HG03432 (cell line): ENCODE results near the gene MARS1.
"Not testable (repeated sequence)": the region's sequence is repeated elsewhere in the genome, so short reads cannot be mapped to it uniquely, and the experiment has no call there.

ENCODE experiments used
- ATAC-seq: cut with Tn5 transposase; IDR thresholded peaks from one replicate; pipeline ENCODE4 v1.9.1; 2021; ENCODE audit warnings: mild to moderate bottlenecking, moderate library complexity; ENCODE audit not compliant: unreplicated experiment

The MARS1 gene

DNA sequence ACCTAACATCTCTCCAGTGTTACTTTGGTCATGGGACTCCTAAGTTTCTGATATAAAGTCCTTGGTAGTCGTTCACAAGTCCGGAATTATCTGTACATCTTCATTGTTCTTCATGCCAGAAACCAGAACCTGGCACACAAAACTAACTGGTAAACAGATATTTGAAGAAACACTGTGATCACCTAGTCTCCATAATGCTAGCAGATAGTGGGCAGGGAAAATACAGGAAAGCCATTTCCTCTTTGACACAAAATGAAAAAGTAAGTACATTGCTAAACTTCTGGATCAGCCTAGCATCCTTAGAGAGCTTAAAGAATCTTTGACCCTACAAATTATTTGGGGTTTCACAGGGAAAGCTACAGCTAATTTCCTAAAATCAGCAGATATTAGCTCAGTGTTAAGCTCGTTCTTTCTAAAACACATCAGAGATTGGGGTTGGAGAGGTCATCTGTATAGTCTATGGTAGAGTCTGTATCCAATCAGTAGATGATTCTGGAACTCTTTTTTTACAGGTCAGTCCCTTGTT is 27.6 kb downstream of the MARS1 start:
- ATAC-seq: no peak

DNA sequence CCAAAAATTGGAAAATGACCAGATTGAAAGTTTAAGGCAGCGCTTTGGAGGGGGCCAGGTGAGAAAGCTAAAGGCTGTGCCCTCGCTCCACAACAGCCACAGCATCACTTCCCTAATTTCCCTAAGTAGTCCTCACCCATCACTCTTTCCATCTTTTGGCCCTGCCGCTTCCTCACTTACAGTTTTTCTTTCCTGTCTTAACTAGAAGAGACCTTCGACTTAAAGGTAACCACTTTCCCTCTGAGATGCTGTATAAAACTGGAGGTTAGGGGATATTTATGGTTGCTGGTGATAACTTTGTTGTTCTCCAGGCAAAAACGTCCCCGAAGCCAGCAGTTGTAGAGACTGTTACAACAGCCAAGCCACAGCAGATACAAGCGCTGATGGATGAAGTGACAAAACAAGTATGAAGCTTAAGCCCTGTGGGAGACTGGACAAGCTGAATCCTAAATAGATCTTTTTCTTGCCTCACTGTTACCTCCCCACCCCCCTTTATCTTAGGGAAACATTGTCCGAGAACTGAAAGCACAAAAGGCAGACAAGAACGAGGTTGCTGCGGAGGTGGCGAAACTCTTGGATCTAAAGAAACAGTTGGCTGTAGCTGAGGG is 28.2 kb downstream of the MARS1 start:
- ATAC-seq: no peak

DNA sequence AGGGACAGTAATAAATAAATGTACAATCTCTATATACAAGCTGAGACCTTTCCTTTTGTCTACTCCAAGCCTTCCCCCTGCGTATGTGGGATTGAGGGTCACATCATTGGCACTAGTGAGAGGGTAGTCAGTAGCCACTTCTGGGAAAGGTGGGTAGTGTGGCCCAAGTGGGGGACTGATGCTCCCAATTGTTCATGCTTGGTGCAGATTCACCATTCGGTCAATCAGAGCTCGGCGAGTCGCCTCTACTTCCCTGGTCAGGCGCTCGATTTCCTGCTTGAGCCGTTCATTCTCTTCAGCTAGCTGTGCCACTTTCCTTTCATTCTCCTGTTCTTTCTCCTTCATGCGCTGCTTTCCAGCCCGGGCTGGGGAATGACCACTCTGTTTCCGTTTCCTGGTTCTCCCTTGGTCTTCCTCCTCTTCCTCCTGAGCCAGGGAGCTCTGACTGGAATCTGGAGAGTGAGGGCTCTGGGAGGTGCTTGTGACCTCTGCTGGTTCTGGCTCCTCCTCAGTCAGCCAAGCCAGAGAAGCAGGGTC is 28.8 kb downstream of the MARS1 start:
- no peak for ATAC-seq

DNA sequence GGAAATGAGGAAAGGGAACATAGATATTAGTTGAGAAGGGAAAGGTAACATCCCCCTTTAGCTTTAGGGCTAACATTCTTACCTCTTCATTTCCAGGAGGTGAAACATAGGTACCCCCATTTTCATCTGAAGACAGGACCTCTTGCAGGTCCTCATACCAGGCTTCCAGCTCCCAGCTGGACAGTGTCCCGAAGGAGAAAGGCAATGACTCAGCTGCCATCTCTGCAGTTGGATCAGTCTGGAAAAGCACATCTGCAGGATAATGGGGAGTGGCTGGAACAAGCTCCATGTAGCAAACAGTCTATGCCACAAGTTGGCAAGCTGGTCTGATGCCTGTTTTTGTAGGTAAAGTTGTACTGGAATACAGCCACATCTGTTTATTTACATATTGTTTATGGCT is 29.3 kb downstream of the MARS1 start:
- ATAC-seq: no peak

DNA sequence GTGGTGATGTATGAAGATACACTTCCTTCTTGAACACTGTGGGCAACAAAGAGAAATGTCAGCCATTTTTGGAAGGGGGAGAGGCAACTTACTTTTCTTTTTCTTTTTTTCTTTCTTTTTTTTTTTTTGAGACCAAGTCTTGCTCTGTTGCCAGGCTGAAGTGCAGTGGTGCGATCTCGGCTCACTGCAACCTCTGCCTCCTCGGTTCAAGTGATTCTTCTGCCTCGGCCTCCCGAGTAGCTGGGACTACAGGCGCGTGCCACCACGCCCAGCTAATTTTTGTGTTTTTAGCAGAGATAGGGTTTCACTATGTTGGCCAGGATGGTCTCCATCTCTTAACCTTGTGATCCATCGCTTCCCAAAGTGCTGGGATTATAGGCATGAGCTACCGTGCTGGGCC is 29.9 kb downstream of the MARS1 start:
- not testable (repeated sequence) for ATAC-seq

DNA sequence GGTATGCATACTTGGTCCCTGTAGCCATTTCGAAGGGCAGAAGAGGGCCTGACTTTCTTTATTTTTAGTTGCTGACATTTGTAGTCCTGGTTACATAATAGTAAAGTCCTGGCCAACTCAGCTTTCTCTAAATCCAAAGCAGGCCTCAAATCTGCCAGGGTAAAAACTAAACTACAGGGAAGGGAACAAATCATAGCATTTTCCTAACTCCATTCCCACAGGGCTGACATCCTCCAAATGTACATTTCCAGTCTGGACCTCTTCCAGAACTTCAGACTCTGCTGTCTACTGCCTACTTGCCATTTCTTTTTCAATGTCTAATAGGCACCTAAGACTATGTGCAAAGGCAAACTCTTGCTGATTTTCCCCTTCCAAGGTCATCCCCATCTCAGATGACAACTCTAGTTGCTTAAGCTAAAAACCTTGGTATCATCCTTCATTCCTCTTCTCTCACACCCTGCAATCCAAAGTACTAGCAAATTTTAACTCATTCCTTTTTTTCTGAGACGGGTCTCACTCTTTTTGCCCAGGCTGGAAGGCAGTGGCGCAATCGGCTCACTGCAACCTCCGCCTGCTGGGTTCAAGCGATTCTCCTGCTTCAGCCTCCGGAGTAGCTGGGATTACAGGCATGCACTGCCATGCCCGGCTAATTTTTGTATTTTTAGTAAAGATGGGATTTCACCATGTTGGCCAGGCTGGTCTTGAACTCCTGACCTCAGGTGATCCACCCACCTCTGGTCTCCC is 30.5 kb downstream of the MARS1 start:
- no peak for ATAC-seq

DNA sequence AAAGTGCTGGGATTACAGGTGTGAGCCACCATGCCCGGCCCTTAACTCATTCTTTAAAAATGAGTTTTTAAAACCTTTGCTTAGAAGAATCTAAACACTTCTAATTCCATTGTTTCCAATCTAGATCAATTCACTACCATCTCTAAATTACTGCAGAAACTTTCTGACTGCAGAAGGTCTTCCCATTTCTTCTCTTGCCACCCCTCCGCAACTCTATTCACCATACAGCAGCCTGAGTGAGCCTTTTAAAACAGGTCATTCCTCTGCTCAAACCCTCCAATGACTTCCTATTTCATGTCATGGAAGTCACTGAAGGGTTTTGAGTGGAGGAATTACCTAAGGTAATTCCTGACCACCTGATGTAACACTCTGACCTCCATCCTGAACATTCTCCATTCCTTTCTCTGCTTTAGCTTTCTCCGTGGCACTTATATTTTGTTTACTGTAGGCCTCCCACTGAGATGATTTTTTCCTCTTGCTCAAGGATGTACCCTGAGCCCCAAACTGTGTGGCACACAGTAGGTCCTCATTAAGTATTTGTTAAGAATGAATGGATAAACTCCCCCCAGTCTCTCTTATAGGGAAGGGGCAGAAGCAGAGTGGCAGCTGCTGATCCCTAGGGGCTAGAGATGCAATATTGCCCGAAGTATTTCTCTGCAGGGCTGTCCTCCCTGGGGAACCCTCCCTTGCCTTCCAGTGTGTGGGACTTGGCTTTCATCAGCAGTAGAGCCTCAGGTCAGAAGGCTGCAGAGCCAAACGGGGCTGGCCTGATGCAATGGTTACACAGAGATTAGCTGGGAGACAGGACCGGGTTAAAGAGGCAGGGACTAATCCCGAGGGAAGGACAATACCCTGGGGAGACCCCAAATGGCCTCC is 31.3 kb downstream of the MARS1 start:
- no peak for ATAC-seq

DNA sequence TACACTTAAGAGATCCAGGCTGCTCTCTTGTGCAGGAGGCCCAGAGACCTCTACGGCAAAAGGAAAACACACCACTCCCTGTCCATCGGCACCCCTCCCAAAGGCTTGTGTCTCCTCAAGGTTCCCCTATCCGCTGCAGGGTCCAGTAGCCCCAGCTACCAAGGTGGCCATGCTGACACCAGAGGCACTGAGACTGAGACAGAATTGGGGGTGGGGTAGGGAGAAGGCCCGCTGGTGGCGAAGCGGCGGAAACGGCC is 31.9 kb downstream of the MARS1 start:
- ATAC-seq: peak; percentile 2

DNA sequence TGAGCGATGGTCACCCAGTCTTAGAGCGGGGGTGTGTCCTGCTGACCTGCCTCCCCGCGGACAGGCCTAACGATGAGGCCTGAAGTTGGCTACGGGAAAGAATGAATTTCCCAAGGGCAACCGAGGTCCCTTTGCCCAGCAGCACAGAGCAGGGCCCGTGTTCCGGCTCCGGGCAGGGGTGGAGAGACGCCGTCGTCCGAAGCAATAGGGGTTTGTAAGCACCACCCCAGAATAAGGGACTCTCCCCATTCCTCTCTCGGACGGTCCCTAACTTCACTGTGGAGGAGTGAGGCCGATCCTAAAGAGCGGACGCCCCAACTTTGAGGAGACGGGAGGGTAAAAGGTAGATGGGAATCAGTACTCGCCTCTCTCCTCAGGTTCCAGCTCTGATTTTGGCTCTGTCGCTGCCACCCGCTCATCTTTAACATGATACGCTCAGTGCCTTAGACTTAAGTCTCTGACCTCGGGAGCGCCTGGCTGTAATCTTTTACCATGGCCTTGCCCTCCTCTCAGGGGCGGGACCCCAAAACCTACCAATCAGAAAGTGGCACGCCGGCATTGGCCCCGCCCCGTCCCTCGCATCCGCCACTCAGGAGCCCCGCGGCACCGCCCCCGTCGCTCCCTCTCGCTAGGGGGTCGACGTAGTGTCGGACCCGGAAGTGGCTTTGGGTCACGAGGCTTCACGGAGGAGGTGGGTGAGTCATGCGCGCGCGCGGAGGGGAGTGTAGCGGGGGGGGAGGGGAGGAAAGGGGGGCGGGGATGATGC is 32.4 kb downstream of the MARS1 start, which contains the start of gene DDIT3:
Gene DDIT3 (minus strand): TSS at position 462 of the 766 bp plus-strand sequence. CDS start 3,108 bp downstream, outside the sequence.
- peak; percentile 70 for ATAC-seq

DNA sequence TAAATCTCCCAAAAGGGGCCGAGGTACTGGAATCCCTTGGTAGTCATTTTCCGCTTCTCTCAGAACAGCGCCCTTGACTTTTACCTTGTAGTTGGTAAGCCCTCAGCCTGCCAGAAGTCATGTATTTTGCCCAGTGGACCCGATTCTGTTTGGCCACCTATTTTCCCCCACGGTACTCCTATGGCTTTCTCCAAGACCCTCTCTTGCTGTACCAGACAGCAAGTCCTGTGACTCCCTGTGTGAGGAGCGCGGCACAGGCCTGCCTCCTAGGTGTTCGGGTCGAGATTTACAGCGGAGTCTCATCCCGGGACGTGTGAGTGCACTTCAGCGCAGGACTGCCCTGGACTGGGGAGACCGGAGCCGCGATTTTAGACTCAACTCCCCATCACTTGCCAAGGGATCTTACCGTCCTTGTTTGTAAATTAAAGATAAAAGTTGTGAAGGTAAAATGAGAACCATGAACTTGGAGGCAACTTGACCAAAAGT is 33.7 kb downstream of the MARS1 start:
- ATAC-seq: no peak

DNA sequence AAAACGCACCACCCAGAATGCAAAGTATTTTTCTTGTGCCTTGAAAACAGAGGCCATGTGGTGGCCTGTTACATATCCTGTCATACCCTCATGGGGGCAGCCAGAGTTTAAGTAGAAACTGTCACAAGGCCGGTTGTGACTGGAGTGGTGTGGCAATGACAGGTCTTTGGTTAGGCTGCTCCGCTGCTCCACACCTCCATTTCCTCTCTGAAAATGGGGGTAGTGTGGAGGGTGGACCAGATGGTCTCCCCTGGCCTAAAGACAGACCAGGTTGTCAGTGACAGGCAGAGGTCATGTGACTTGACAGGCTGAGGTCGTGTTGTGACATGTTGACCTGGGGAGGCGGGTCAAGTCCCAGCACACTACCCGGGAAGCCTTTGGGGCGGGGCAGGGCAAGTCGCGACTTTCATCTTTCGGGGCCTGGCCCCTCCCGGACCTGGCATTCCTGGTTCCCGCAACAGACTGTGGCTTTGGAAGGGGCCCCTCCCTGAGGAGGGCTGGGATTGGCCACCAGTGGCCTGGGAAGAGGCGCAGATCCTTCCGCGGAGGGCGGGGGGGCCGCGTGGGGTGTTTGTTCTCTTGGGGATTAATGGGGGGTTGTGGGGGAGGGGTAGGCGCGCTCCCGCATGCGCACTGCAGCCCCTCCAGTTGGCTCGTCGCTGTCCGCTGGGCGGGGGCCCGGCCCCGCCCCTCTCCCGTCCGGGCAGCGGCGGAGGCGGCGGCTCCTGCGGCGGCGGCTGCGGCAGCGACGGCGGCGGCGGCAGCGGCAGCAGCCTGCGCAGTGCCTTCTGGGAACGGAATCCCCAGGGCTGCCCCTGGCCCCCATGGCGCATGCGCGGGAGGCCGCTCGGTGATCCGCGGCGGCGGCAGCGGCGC is 34.4 kb downstream of the MARS1 start, which contains the start of gene MBD6:
Gene MBD6 (plus strand): TSS at position 814 of the 876 bp plus-strand sequence. CDS start 1,480 bp downstream, outside the sequence.
- peak; percentile 42 for ATAC-seq

DNA sequence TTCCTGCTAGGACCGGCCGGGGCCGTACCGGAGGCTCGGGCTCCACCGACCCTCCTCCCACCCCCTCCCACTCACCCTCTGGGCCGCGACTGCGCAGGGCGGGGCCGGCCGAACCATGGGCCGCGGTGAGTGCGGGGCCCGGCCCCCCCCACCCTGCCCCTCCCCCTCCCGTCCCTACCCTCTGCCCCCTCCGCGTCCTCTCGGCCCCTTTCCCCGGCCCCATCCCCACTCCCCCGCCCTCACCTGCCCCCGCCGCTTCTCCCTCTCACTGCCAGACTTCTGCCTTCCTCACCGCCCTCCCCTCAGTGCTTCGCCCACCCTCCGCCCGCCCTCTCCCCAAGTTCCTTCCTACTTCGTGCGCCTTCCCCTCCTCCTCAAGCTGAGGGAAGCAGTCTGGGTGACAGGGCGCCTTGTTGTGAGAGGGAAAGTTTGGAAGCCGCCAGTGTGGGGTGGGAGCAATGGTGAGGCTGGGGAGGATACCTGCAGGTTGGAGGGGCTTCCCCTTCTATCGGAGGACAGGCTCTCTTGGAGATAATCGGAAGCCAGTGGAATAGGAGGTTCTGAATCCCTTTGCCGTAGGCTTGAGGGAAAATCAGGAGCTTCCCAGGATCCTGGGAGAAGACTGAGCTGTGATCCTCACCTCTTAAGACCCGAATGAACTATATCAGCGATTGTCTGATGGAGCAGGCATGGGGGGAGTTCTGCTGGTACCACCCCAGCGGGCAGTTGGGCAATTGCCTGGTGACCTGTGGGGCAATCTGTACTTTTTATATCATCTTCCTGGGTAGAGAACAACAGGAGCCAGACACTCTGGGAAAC is 35.2 kb downstream of the MARS1 start:
- no peak for ATAC-seq

DNA sequence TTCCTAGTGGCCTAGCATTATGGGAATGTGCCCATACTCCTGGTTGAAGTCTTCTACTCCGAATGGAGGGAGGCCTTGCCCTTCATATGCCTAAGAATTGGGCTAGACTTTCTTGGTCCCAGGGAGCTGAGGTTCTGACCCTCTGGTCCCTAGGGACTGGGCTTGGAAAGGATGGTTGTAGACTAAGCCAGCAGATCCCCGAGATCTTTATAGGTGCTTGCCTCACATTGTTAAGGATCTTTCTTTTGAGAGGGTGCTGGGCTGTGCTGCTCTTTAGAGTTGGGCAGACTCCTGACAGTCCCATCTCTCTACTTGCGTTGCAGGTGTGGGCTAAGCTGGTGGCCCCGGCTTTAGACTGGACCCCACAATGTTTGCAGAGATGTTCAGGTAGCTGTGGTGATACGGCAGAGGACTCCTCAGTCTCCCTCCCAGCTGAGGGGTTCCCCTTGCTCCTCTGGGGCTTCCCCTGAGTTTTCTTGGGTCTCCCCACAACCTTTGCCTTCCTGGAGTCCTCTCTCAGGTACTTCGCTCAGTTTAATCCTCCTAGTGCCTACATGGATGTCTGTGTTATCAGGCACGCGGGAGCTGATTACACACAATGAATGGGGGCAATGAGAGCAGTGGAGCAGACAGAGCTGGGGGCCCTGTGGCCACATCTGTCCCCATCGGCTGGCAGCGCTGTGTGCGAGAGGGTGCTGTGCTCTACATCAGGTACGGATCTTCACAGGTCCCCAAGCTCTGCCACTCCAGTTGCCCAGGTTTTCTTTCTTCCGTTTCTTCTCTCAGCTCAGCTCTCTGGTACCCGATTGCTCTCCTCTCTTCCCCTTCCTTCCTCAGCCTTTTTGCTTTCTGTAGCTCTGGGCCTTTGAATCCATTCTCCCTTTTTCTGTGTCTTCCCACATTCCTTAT is 36.1 kb downstream of the MARS1 start:
- no peak for ATAC-seq

DNA sequence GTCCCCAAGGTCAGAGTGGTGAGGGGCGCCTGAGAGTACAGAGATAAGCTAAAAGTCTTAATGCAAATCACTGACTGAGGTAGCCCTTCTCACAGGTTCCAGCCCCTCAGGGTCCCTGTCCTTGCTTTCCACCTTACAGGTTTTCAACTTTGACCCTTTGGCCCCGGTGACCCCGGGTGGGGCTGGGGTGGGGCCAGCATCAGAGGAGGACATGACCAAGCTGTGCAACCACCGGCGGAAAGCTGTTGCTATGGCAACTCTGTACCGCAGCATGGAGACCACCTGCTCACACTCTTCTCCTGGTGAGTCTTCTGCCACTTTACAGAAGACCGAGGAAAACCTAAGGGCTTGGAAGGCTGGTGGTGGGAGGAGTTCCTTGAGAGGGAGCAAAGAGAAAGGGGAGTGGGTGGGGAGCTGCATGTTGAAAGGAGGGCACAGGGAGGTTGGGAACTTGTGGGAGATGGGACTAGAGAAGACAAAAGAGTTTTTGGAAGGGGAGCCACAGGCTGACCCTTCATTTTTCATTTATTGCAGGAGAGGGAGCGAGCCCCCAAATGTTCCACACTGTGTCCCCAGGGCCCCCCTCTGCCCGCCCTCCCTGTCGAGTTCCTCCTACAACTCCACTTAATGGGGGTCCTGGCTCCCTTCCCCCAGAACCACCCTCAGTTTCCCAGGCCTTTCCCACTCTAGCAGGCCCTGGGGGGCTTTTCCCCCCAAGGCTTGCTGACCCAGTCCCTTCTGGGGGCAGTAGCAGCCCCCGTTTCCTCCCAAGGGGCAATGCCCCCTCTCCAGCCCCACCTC is 37.1 kb downstream of the MARS1 start:
- no peak for ATAC-seq

DNA sequence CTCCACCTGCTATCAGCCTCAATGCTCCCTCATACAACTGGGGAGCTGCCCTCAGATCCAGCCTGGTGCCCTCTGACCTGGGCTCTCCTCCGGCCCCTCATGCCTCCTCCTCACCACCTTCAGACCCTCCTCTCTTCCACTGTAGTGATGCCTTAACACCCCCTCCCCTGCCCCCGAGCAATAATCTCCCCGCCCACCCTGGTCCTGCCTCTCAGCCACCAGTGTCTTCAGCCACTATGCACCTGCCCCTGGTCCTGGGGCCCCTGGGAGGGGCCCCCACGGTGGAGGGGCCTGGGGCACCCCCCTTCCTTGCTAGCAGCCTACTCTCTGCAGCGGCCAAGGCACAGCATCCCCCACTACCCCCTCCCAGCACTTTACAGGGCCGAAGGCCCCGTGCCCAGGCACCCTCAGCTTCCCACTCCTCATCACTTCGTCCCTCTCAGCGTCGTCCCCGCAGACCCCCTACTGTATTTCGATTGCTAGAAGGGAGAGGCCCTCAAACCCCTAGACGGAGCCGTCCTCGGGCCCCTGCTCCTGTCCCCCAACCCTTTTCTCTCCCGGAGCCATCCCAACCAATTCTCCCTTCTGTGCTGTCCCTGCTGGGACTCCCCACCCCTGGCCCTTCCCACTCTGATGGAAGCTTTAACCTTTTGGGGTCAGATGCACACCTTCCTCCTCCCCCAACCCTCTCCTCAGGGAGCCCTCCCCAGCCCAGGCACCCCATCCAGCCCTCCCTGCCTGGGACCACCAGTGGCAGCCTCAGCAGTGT is 37.9 kb downstream of the MARS1 start:
- ATAC-seq: no peak
